OCI-LY1 (cell line): ENCODE results near the gene KBTBD6.

Experiments
- H2AFZ ChIP-seq: fragments of 200-600 bp; sonication (generic), shearing (Covaris generic); 2 replicates; pipeline ENCODE4 v1.6.0; 2014; ENCODE audit warnings: antibody characterized with exemption, mild to moderate bottlenecking, low read length
- H3F3A ChIP-seq: fragments of 200-600 bp; sonication (generic), shearing (Covaris generic); 2 replicates; pipeline ENCODE4 v1.6.0; 2014; ENCODE audit warnings: mild to moderate bottlenecking, antibody characterized with exemption, low read length, moderate library complexity; ENCODE audit not compliant: insufficient read depth
- H3K27ac ChIP-seq: fragments of 200-600 bp; sonication (generic); 2 replicates; pipeline ENCODE4 v1.5.1; 2014; ENCODE audit warnings: low read length, mixed run types, mild to moderate bottlenecking, low read depth; ENCODE audit not compliant: poor library complexity, severe bottlenecking
- H3K27me3 ChIP-seq: fragments of 200-600 bp; sonication (generic); 2 replicates; pipeline ENCODE4 v1.6.0; 2014; ENCODE audit warnings: antibody characterized with exemption, mild to moderate bottlenecking, low read length, moderate library complexity; ENCODE audit not compliant: insufficient read depth
- H3K36me3 ChIP-seq: fragments of 200-600 bp; sonication (generic); 2 replicates; pipeline ENCODE4 v1.6.1; 2014; ENCODE audit warnings: mild to moderate bottlenecking, antibody characterized with exemption, low read length, moderate library complexity, mixed read lengths; ENCODE audit not compliant: insufficient read depth
- H3K4me1 ChIP-seq: fragments of 200-600 bp; sonication (generic); 2 replicates; pipeline ENCODE4 v1.5.1; 2014; ENCODE audit warnings: mild to moderate bottlenecking, low read length, moderate library complexity; ENCODE audit not compliant: insufficient read depth, severe bottlenecking
- H3K4me2 ChIP-seq: fragments of 200-600 bp; sonication (generic), shearing (Covaris generic); 2 replicates; pipeline ENCODE4 v1.6.1; 2014; ENCODE audit warnings: low read length
- H3K4me3 ChIP-seq: fragments of 200-600 bp; sonication (generic); 2 replicates; pipeline ENCODE4 v1.5.1; 2014; ENCODE audit warnings: low read length, low read depth, mild to moderate bottlenecking, mixed read lengths; ENCODE audit not compliant: poor library complexity, severe bottlenecking
- H3K79me2 ChIP-seq: fragments of 200-600 bp; shearing (Covaris generic); 2 replicates; pipeline ENCODE4 v1.6.1; 2016; ENCODE audit warnings: mixed run types, low read length, mixed read lengths; ENCODE audit not compliant: insufficient read depth
- H3K9ac ChIP-seq: fragments of 200-600 bp; sonication (generic), shearing (Covaris generic); 2 replicates; pipeline ENCODE4 v1.6.1; 2014; ENCODE audit warnings: mild to moderate bottlenecking, low read length, mixed read lengths
- H3K9me2 ChIP-seq: fragments of 200-600 bp; sonication (generic), shearing (Covaris generic); 2 replicates; pipeline ENCODE4 v1.6.1; 2014; ENCODE audit warnings: low read depth, mild to moderate bottlenecking, low read length, mixed read lengths
- H3K9me3 ChIP-seq: fragments of 200-600 bp; shearing (Covaris generic); 2 replicates; pipeline ENCODE4 v1.6.1; 2014; ENCODE audit warnings: low read length, mixed read lengths
- H4K20me1 ChIP-seq: fragments of 200-600 bp; sonication (generic), shearing (Covaris generic); 2 replicates; pipeline ENCODE4 v1.6.0; 2016; ENCODE audit warnings: mild to moderate bottlenecking, low read length; ENCODE audit not compliant: insufficient read depth
- CTCF ChIP-seq: fragments of 200-600 bp; sonication (generic), shearing (Covaris generic); IDR thresholded peaks from 2 replicates; pipeline ENCODE4 v1.5.1; 2017; ENCODE audit warnings: mild to moderate bottlenecking, antibody characterized with exemption, low read length, moderate library complexity, mixed read lengths
- EZH2 ChIP-seq: fragments of 200-600 bp; sonication (generic), shearing (Covaris generic); IDR thresholded peaks from 2 replicates; pipeline ENCODE4 v1.8.0; 2017; ENCODE audit warnings: borderline replicate concordance, mixed run types, mild to moderate bottlenecking, antibody characterized with exemption, low read length, moderate library complexity, mixed read lengths

Gene KBTBD6

DNA sequence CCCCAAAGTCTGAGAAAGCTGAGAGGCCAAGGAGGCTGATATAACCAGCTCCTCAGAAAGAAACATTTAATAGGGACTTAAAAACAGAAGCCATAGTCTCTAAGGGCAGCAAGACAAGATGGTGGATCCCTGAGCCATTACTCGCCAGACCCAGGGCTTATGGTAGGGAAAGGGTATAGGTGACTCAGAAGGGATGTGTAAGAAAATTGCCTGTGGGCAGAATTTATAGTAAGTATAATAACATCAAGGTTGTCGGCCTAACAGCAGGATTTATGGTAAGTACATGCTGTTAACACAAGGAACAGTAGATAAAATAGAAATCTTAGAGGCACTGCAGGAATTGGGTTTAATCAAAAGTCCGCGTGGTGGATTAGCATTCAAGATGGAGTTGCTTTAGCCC lies 14.7 kb downstream of the KBTBD6 start:
- TF ChIP-seq EZH2, result no peak
- no peak for TF ChIP-seq CTCF
- H3K36me3 ChIP-seq, result no peaks in the 10 kb centered on the region
- H3K9ac ChIP-seq, result no peak overlapping the region
- no peak overlapping the region for H3K27ac ChIP-seq
- no peak overlapping the region for H3K4me3 ChIP-seq
- no peaks in the 10 kb centered on the region for H3K27me3 ChIP-seq
- H4K20me1 ChIP-seq, result no peaks in the 10 kb centered on the region
- H3K4me1 ChIP-seq, result peaks cover 5% of the 10 kb centered on the region
- H3K9me3 ChIP-seq, result no peaks in the 10 kb centered on the region
- H3K9me2 ChIP-seq, result no peaks in the 10 kb centered on the region
- H3K79me2 ChIP-seq, result no peaks in the 10 kb centered on the region
- no peak overlapping the region for H3K4me2 ChIP-seq
- H3F3A ChIP-seq, result no peaks in the 10 kb centered on the region
- H2AFZ ChIP-seq, result no peak overlapping the region

- Histone ChIP-seq H3K4me1 (no peaks in the 10 kb centered on the region), H3K9me2 (no peaks in the 10 kb centered on the region), H3K27ac (no peak overlapping the region), H4K20me1 (no peaks in the 10 kb centered on the region), H3K27me3 (no peaks in the 10 kb centered on the region), H3K4me2 (no peak overlapping the region), H3K4me3 (no peak overlapping the region), H3K36me3 (no peaks in the 10 kb centered on the region), H3F3A (no peaks in the 10 kb centered on the region), H2AFZ (no peak overlapping the region), H3K9ac (no peak overlapping the region), H3K79me2 (no peaks in the 10 kb centered on the region), H3K9me3 (peaks cover 3% of the 10 kb centered on the region; the same call in 1 of the 2 replicates)
- TF ChIP-seq EZH2, result no peak
- no peak for TF ChIP-seq CTCF
Measured at GRCh38 chr13:41111454-41111853, 21.1 kb downstream of the KBTBD6 start.

DNA sequence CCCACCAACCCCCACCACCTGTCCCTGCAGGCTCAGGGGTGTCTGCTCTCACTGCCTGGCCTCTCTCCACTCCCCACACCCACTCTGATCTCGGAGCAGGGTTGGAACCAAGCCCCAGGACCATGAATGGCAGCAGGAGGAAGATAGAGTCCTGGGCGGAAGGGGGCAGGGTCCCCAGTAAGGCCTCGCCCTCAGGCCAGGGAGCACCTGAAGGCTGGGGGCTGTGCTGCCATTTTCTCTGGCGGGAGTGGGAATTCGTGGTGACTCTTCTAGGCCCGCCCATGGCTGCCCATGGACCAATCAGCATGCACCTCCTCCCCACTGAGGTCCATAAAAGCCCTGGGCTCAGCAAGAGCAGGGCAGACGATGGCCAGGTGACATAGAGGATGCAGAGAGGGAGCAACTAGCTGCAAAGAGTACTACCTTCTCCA lies 25.0 kb downstream of the KBTBD6 start:
- H3K79me2 ChIP-seq, result no peaks in the 10 kb centered on the region
- H3K27ac ChIP-seq, result no peak overlapping the region
- H4K20me1 ChIP-seq, result no peaks in the 10 kb centered on the region
- no peak overlapping the region for H3K4me3 ChIP-seq
- H3K9me2 ChIP-seq, result no peaks in the 10 kb centered on the region
- H3K36me3 ChIP-seq, result no peaks in the 10 kb centered on the region
- H3K4me2 ChIP-seq, result no peak overlapping the region
- no peak overlapping the region for H2AFZ ChIP-seq
- peaks cover 3% of the 10 kb centered on the region; the same call in 1 of the 2 replicates for H3K9me3 ChIP-seq
- H3K27me3 ChIP-seq, result no peaks in the 10 kb centered on the region
- TF ChIP-seq CTCF (no peak), EZH2 (no peak)
- no peak overlapping the region for H3K9ac ChIP-seq
- H3K4me1 ChIP-seq, result no peaks in the 10 kb centered on the region
- no peaks in the 10 kb centered on the region for H3F3A ChIP-seq
